ENCODE measurements around the gene STK32B. TPM values are rescaled to one million over a fixed set of nuclear protein-coding genes. Genes with fewer than 3 reads are reported as not detected.

The STK32B gene
- total RNA-seq, 1 experiment from 2014 or later: 1.1 TPM

- CTCF ChIA-PET: no interaction called here
These were observed 136.8 kb downstream of the STK32B start for GRCh38 chr4:5188130-5188529.

GRCh38 chr4:5191831-5192230, 140.6 kb downstream of the STK32B start:
- CTCF ChIA-PET: no interaction called here
- intact Hi-C loops (cut with micrococcal nuclease): no loop called here
- ATAC-seq (no peak; the same call in 1 of the 2 replicates), DNase-seq (no peak)
- no peak overlapping the region for H3K9ac ChIP-seq (ENCODE audit: low read length)
- peaks cover 4% of the 10 kb centered on the region; the same call in 1 of the 2 replicates for H3K4me1 ChIP-seq (ENCODE audit: insufficient read depth, low read length)
- TF ChIP-seq, protein P1, sequence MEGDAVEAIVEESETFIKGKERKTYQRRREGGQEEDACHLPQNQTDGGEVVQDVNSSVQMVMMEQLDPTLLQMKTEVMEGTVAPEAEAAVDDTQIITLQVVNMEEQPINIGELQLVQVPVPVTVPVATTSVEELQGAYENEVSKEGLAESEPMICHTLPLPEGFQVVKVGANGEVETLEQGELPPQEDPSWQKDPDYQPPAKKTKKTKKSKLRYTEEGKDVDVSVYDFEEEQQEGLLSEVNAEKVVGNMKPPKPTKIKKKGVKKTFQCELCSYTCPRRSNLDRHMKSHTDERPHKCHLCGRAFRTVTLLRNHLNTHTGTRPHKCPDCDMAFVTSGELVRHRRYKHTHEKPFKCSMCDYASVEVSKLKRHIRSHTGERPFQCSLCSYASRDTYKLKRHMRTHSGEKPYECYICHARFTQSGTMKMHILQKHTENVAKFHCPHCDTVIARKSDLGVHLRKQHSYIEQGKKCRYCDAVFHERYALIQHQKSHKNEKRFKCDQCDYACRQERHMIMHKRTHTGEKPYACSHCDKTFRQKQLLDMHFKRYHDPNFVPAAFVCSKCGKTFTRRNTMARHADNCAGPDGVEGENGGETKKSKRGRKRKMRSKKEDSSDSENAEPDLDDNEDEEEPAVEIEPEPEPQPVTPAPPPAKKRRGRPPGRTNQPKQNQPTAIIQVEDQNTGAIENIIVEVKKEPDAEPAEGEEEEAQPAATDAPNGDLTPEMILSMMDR (conservative IDR thresholded peaks at IDR 0.05; ENCODE audit: low read depth, low read length): no peak
- no peaks in the 10 kb centered on the region; the same call in 1 of the 2 replicates for H3K27me3 ChIP-seq (ENCODE audit: low read length)
- H3K27ac ChIP-seq (ENCODE audit: low read length): no peak overlapping the region
- H3F3A ChIP-seq (ENCODE audit: low read length, unreplicated experiment): no peaks in the 10 kb centered on the region
- no TSS peak for BruUV-seq (replicated peaks)
- H3K79me2 ChIP-seq (ENCODE audit: low read length): no peaks in the 10 kb centered on the region
- no peaks in the 10 kb centered on the region for H4K20me1 ChIP-seq (ENCODE audit: low read length)
- POLR2A ChIA-PET (ENCODE audit: unreplicated experiment): no interaction called here
- H2AFZ ChIP-seq (ENCODE audit: low read length): no peak overlapping the region
- no peaks in the 10 kb centered on the region for H3K36me3 ChIP-seq (ENCODE audit: low read depth, low read length)
- H3K9me2 ChIP-seq (replicated peaks; ENCODE audit: low read length): no peaks in the 10 kb centered on the region
- no peak overlapping the region for H3K4me2 ChIP-seq (ENCODE audit: low read length)
- H3K4me3 ChIP-seq (ENCODE audit: low read length): no peak overlapping the region
- no peaks in the 10 kb centered on the region for H3K9me3 ChIP-seq (ENCODE audit: low read length)

More at GRCh38 chr4:5188130-5188529, 136.8 kb downstream of the STK32B start:
- Histone ChIP-seq H3K9ac (ENCODE audit: low read length) (no peak overlapping the region), H3K4me2 (ENCODE audit: low read length) (no peak overlapping the region), H3K9me3 (ENCODE audit: low read length) (no peaks in the 10 kb centered on the region), H3K4me1 (ENCODE audit: insufficient read depth, low read length) (peaks cover 4% of the 10 kb centered on the region; the same call in 1 of the 2 replicates), H3K4me3 (ENCODE audit: low read length) (no peak overlapping the region), H3K36me3 (ENCODE audit: low read depth, low read length) (no peaks in the 10 kb centered on the region), H3K79me2 (ENCODE audit: low read length) (no peaks in the 10 kb centered on the region), H2AFZ (ENCODE audit: low read length) (no peak overlapping the region), H3K27me3 (ENCODE audit: low read length) (peaks cover 15% of the 10 kb centered on the region), H4K20me1 (ENCODE audit: low read length) (no peaks in the 10 kb centered on the region), H3K9me2 (replicated peaks; ENCODE audit: low read length) (no peaks in the 10 kb centered on the region), H3K27ac (ENCODE audit: low read length) (no peak overlapping the region), H3F3A (ENCODE audit: low read length, unreplicated experiment) (no peaks in the 10 kb centered on the region)
- BruUV-seq (replicated peaks): no TSS peak
- intact Hi-C loops (cut with micrococcal nuclease): no loop called here
- ATAC-seq (no peak), DNase-seq (no peak)
- no peak for TF ChIP-seq EZH2phosphoT487 (IDR thresholded peaks at IDR 0.05; ENCODE audit: borderline replicate concordance, low read length)
- TF ChIP-seq, protein P1 (conservative IDR thresholded peaks at IDR 0.05; ENCODE audit: low read depth, low read length): no peak
- TF ChIP-seq EZH2 (IDR thresholded peaks at IDR 0.05; ENCODE audit: low read length, unreplicated experiment): no peak
- POLR2A ChIA-PET (ENCODE audit: unreplicated experiment): no interaction called here

GRCh38 chr4:5192271-5192670, 141.0 kb downstream of the STK32B start:
- Histone ChIP-seq H3K9ac (ENCODE audit: low read length) (no peak overlapping the region), H3K79me2 (ENCODE audit: low read length) (no peaks in the 10 kb centered on the region), H3K27ac (ENCODE audit: low read length) (no peak overlapping the region), H3K36me3 (ENCODE audit: low read depth, low read length) (no peaks in the 10 kb centered on the region), H3K9me3 (ENCODE audit: low read length) (no peaks in the 10 kb centered on the region), H4K20me1 (ENCODE audit: low read length) (no peaks in the 10 kb centered on the region), H3K9me2 (replicated peaks; ENCODE audit: low read length) (no peaks in the 10 kb centered on the region), H3K4me1 (ENCODE audit: insufficient read depth, low read length) (peaks cover 4% of the 10 kb centered on the region; the same call in 1 of the 2 replicates), H3K27me3 (ENCODE audit: low read length) (no peaks in the 10 kb centered on the region; the same call in 1 of the 2 replicates), H3F3A (ENCODE audit: low read length, unreplicated experiment) (no peaks in the 10 kb centered on the region), H3K4me2 (ENCODE audit: low read length) (no peak overlapping the region), H2AFZ (ENCODE audit: low read length) (no peak overlapping the region), H3K4me3 (ENCODE audit: low read length) (no peak overlapping the region)
- ATAC-seq (peak; percentile 58; the same call in 1 of the 2 replicates), DNase-seq (peak; percentile 30)
- TF ChIP-seq EZH2phosphoT487 (IDR thresholded peaks at IDR 0.05; ENCODE audit: borderline replicate concordance, low read length) (no peak), EZH2 (IDR thresholded peaks at IDR 0.05; ENCODE audit: low read length, unreplicated experiment) (no peak)
- TF ChIP-seq, protein P1 (conservative IDR thresholded peaks at IDR 0.05; ENCODE audit: low read depth, low read length): no peak
- CTCF ChIA-PET: no interaction called here
- intact Hi-C loops (cut with micrococcal nuclease): no loop called here
- no TSS peak for BruUV-seq (replicated peaks)
- POLR2A ChIA-PET (ENCODE audit: unreplicated experiment): no interaction called here
